ENCODE data around the gene LPIN1.

Gene LPIN1

GRCh38 chr2:11738589-11739436, 7.6 kb upstream of the LPIN1 start:
- TF ChIP-seq CTCF (IDR thresholded peaks at IDR 0.05; ENCODE audit: low read depth, low read length): peak; percentile 64

GRCh38 chr2:11740723-11741122, 5.7 kb upstream of the LPIN1 start:
- DNase-seq (ENCODE audit: low read depth in 2 of 2): no peak
- H3K4me3 ChIP-seq (replicated peaks in 1 of 2; ENCODE audit: low read depth in 2 of 2, low read length in 2 of 2): no peak overlapping the region
- no peak for TF ChIP-seq CTCF (IDR thresholded peaks at IDR 0.05; ENCODE audit: low read depth, low read length)

More at GRCh38 chr2:11738589-11739436, 7.6 kb upstream of the LPIN1 start:
- peak; percentile 93 to 94 for DNase-seq (ENCODE audit: low read depth in 2 of 2)
- H3K4me3 ChIP-seq (replicated peaks in 1 of 2; ENCODE audit: low read depth in 2 of 2, low read length in 2 of 2): no peak overlapping the region

- DNase-seq (ENCODE audit: low read depth in 2 of 2): no peak
- no peak for TF ChIP-seq CTCF (IDR thresholded peaks at IDR 0.05; ENCODE audit: low read depth, low read length)
These were observed 4.1 kb upstream of the LPIN1 start for GRCh38 chr2:11742317-11742701.

GRCh38 chr2:11742702-11743357, 3.6 kb upstream of the LPIN1 start:
- no peak for TF ChIP-seq CTCF (IDR thresholded peaks at IDR 0.05; ENCODE audit: low read depth, low read length)
- DNase-seq (ENCODE audit: low read depth in 2 of 2): no peak
- H3K4me3 ChIP-seq (replicated peaks in 1 of 2; ENCODE audit: low read depth in 2 of 2, low read length in 2 of 2): no peak overlapping the region

More at GRCh38 chr2:11742317-11742701, 4.1 kb upstream of the LPIN1 start:
- H3K4me3 ChIP-seq (replicated peaks in 1 of 2; ENCODE audit: low read depth in 2 of 2, low read length in 2 of 2): no peak overlapping the region

- no peak overlapping the region for H3K4me3 ChIP-seq (replicated peaks in 1 of 2; ENCODE audit: low read depth in 2 of 2, low read length in 2 of 2)
- DNase-seq (ENCODE audit: low read depth in 2 of 2): no peak
- no peak for TF ChIP-seq CTCF (IDR thresholded peaks at IDR 0.05; ENCODE audit: low read depth, low read length)
These were observed 3.1 kb upstream of the LPIN1 start for GRCh38 chr2:11743366-11743765.

GRCh38 chr2:11743846-11744553, 2.4 kb upstream of the LPIN1 start:
- no peak for TF ChIP-seq CTCF (IDR thresholded peaks at IDR 0.05; ENCODE audit: low read depth, low read length)
- DNase-seq (ENCODE audit: low read depth in 2 of 2): peak; percentile 100
- H3K4me3 ChIP-seq (replicated peaks in 1 of 2; ENCODE audit: low read depth in 2 of 2, low read length in 2 of 2): peak overlapping the region in 1 of 2 donors; percentile 28
